ENCODE measurements around the gene MTHFD2. TPM values are rescaled to one million over a fixed set of nuclear protein-coding genes. Genes with fewer than 3 reads are reported as not detected.

Gene MTHFD2
- 73.5 and 85.9 TPM in 2 replicates for total RNA-seq (ENCODE audit: low replicate concordance)
- long read RNA-seq, full-length matches to known transcripts = 334 of 434 reads
- long read RNA-seq, partial matches to known transcripts = 22 of 434 reads
- long read RNA-seq, other reads (novel, unspliced or antisense) = 78 of 434 reads

- DNase-seq (ENCODE audit: extremely low spot score, unreplicated experiment) = peak; percentile 95
These were observed at the start of gene MTHFD2 for GRCh38 chr2:74198461-74199274. Gene MTHFD2 (plus strand): TSS chr2:74198615. CDS start chr2:74198642, 27 bp downstream.

DNA sequence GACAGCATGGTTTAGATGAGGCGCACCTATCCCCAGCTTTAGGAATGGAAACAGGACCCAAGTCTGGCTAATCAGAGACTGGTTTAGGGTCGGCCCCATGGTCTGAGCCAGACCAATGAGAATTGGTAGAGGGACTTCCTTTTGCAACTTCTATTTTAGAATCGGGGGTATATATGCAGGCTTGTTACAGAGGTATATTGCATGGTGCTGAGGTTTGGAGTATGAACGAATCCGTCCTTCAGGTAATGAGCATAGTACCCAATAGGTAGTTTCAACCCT is 49.2 kb upstream of the MTHFD2 start:
- Mint-ChIP-seq H3K4me1 (ENCODE audit: unreplicated experiment) (peaks cover 8% of the 10 kb centered on the region), H3K27me3 (no peaks in the 10 kb centered on the region), H3K9me3 (no peaks in the 10 kb centered on the region), H3K36me3 (no peaks in the 10 kb centered on the region), H3K27ac (no peak overlapping the region), H3K4me3 (no peak overlapping the region)
- TF ChIP-seq, protein P1, sequence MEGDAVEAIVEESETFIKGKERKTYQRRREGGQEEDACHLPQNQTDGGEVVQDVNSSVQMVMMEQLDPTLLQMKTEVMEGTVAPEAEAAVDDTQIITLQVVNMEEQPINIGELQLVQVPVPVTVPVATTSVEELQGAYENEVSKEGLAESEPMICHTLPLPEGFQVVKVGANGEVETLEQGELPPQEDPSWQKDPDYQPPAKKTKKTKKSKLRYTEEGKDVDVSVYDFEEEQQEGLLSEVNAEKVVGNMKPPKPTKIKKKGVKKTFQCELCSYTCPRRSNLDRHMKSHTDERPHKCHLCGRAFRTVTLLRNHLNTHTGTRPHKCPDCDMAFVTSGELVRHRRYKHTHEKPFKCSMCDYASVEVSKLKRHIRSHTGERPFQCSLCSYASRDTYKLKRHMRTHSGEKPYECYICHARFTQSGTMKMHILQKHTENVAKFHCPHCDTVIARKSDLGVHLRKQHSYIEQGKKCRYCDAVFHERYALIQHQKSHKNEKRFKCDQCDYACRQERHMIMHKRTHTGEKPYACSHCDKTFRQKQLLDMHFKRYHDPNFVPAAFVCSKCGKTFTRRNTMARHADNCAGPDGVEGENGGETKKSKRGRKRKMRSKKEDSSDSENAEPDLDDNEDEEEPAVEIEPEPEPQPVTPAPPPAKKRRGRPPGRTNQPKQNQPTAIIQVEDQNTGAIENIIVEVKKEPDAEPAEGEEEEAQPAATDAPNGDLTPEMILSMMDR (conservative IDR thresholded peaks at IDR 0.05) = no peak
- DNase-seq (ENCODE audit: extremely low spot score, unreplicated experiment) = no peak

More at GRCh38 chr2:74198461-74199274, at the start of gene MTHFD2:
- Mint-ChIP-seq H3K4me1 (ENCODE audit: unreplicated experiment) (peaks cover 26% of the 10 kb centered on the region), H3K36me3 (peaks cover 3% of the 10 kb centered on the region), H3K27me3 (peaks cover 8% of the 10 kb centered on the region), H3K9me3 (peaks cover 5% of the 10 kb centered on the region), H3K4me3 (peak within 1 kb of the TSS; percentile 100), H3K27ac (peak within 1 kb of the TSS; percentile 99)
- TF ChIP-seq, protein P1 (conservative IDR thresholded peaks at IDR 0.05) = peak; percentile 87

- H3K4me1 Mint-ChIP-seq (ENCODE audit: unreplicated experiment) = peaks cover 8% of the 10 kb centered on the region
- TF ChIP-seq, protein P1 (conservative IDR thresholded peaks at IDR 0.05) = no peak
- no peaks in the 10 kb centered on the region for H3K9me3 Mint-ChIP-seq
- no peak for DNase-seq (ENCODE audit: extremely low spot score, unreplicated experiment)
- no peak overlapping the region for H3K27ac Mint-ChIP-seq
- peak overlapping the region; percentile 53 for H3K4me3 Mint-ChIP-seq
- H3K36me3 Mint-ChIP-seq = no peaks in the 10 kb centered on the region
- H3K27me3 Mint-ChIP-seq = no peaks in the 10 kb centered on the region
These were observed 48.7 kb upstream of the MTHFD2 start for GRCh38 chr2:74149570-74150319.

DNA sequence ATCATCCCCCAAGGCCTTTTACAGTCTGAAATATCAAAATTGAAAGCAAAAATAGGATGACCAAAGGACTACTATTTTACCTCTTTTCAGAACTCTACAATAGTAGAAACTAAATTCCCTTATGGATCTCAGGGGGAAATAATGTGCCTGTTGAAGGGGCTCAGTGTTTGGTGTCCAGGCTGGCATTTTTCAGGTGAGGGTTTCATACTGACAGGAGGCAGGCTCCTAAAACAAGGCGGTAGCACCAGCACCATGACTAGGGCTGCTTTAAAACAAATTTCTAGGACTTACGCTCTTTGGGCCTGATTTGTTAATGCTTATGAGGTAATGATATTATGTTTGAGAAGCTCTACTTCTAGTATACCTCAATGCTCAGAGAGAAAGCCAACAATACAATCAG is 45.5 kb upstream of the MTHFD2 start:
- Mint-ChIP-seq H3K27ac (no peak overlapping the region), H3K4me3 (no peak overlapping the region), H3K36me3 (peaks cover 5% of the 10 kb centered on the region), H3K9me3 (no peaks in the 10 kb centered on the region), H3K4me1 (ENCODE audit: unreplicated experiment) (peaks cover 4% of the 10 kb centered on the region), H3K27me3 (no peaks in the 10 kb centered on the region)
- TF ChIP-seq, protein P1 (conservative IDR thresholded peaks at IDR 0.05) = no peak
- no peak for DNase-seq (ENCODE audit: extremely low spot score, unreplicated experiment)

- H3K4me1 Mint-ChIP-seq (ENCODE audit: unreplicated experiment) = no peaks in the 10 kb centered on the region
- H3K36me3 Mint-ChIP-seq = peaks cover 11% of the 10 kb centered on the region
- no peaks in the 10 kb centered on the region for H3K9me3 Mint-ChIP-seq
- TF ChIP-seq, protein P1 (conservative IDR thresholded peaks at IDR 0.05) = no peak
- no peak overlapping the region for H3K4me3 Mint-ChIP-seq
- no peaks in the 10 kb centered on the region for H3K27me3 Mint-ChIP-seq
- DNase-seq (ENCODE audit: extremely low spot score, unreplicated experiment) = no peak
- H3K27ac Mint-ChIP-seq = no peak overlapping the region
These were observed 42.6 kb upstream of the MTHFD2 start for GRCh38 chr2:74155830-74156229.

Measured in type B pancreatic cell (in vitro differentiated cells).